ENCODE measurements around the gene FOLR3. TPM values are rescaled to one million over a fixed set of nuclear protein-coding genes. Genes with fewer than 3 reads are reported as not detected.

The FOLR3 gene
- total RNA-seq, 1 experiment from 2014 or later = not detected

DNA sequence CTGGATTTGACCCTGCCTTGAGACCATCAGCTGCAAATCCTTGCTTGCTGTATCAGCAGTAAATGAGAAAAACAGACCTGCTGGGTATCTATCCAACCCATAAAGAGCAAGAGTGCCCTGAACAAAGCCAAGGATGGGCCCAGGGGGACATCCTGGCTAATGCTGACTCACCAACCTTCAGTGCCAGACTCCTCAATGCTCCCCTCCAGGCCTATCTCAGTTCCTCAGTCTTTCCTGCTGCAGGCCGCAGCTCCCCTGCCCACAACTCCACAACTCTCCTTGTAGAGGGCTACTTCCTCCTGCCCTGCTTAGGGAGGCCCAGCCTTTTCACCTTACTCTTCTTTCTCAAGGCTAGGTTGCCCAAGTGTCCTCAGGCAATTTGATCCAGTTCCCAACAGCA lies 35.1 kb upstream of the FOLR3 start:
- no TSS peak for BruUV-seq (replicated peaks)
- Mint-ChIP-seq H3K36me3 (ENCODE audit: insufficient read depth, unreplicated experiment) (peaks cover 36% of the 10 kb centered on the region), H3K27ac (ENCODE audit: unreplicated experiment) (peak overlapping the region; percentile 71), H3K27me3 (ENCODE audit: unreplicated experiment) (no peaks in the 10 kb centered on the region), H3K4me3 (ENCODE audit: low read depth, unreplicated experiment) (no peak overlapping the region), H3K9me3 (ENCODE audit: low read depth, unreplicated experiment) (no peaks in the 10 kb centered on the region), H3K4me1 (ENCODE audit: low read depth, unreplicated experiment) (peaks cover 20% of the 10 kb centered on the region)
- CTCF ChIA-PET = interaction anchor here (0.6 to 1.1 kb wide), 2 partner anchors 8 to 62 kb away, joined by 3 to 4 read pairs; no protein-coding TSS in a partner anchor
- DNase-seq = no peak
- TF ChIP-seq, protein P1, sequence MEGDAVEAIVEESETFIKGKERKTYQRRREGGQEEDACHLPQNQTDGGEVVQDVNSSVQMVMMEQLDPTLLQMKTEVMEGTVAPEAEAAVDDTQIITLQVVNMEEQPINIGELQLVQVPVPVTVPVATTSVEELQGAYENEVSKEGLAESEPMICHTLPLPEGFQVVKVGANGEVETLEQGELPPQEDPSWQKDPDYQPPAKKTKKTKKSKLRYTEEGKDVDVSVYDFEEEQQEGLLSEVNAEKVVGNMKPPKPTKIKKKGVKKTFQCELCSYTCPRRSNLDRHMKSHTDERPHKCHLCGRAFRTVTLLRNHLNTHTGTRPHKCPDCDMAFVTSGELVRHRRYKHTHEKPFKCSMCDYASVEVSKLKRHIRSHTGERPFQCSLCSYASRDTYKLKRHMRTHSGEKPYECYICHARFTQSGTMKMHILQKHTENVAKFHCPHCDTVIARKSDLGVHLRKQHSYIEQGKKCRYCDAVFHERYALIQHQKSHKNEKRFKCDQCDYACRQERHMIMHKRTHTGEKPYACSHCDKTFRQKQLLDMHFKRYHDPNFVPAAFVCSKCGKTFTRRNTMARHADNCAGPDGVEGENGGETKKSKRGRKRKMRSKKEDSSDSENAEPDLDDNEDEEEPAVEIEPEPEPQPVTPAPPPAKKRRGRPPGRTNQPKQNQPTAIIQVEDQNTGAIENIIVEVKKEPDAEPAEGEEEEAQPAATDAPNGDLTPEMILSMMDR (IDR thresholded peaks at IDR 0.05; ENCODE audit: unreplicated experiment) = no peak
- intact Hi-C loops (cut with micrococcal nuclease; ENCODE audit: unreplicated experiment) = no loop called here

DNA sequence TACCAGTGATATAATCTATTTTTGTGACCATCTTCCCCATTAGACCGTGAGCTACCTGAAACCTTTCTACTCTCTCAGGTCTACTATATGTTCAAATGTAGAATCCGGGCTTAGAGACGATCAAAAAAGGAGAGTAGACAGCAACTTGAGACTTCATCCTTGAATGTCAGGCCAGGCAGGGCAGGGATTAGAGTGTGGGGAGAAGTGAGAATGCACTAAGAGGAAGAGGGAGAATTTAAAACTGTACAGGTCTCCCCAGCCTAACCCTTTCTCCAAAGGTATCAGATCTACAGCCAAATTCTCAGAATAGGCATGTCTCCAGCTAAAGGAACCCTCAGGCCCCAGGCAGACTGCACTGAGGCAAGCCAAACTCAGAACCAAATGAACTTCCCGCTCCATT lies 33.4 kb upstream of the FOLR3 start:
- TSS peak; percentile 65 for BruUV-seq (replicated peaks)
- Mint-ChIP-seq H3K4me3 (ENCODE audit: low read depth, unreplicated experiment) (peak overlapping the region; percentile 75), H3K27ac (ENCODE audit: unreplicated experiment) (peak overlapping the region; percentile 71), H3K27me3 (ENCODE audit: unreplicated experiment) (no peaks in the 10 kb centered on the region), H3K9me3 (ENCODE audit: low read depth, unreplicated experiment) (no peaks in the 10 kb centered on the region), H3K36me3 (ENCODE audit: insufficient read depth, unreplicated experiment) (peaks cover 36% of the 10 kb centered on the region), H3K4me1 (ENCODE audit: low read depth, unreplicated experiment) (peaks cover 20% of the 10 kb centered on the region)
- CTCF ChIA-PET = interaction anchor here (0.9 to 1.1 kb wide), 3 partner anchors 9 to 174 kb away, joined by 3 read pairs; no protein-coding TSS in a partner anchor
- no peak for DNase-seq
- TF ChIP-seq, protein P1 (IDR thresholded peaks at IDR 0.05; ENCODE audit: unreplicated experiment) = no peak
- intact Hi-C loops (cut with micrococcal nuclease; ENCODE audit: unreplicated experiment) = no loop called here

DNA sequence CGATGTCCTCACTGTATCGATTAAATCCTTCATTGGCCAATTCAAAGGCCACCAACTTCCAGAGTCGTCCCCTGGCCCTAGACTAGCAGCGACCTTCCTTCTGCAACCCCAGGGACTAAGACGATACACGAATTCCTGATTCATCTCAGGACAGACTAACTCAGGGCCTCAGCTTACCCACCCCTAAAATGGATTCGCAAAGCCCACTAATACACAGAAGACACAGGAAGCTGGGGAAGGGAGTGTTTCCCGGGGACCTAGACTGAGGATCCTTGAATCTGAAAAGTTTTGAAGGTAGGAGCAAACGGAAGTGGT lies 32.9 kb upstream of the FOLR3 start:
- peak overlapping the region; percentile 71 for H3K27ac Mint-ChIP-seq (ENCODE audit: unreplicated experiment)
- CTCF ChIA-PET = interaction anchor here (0.9 to 1.1 kb wide), 3 partner anchors 9 to 175 kb away, joined by 3 read pairs; no protein-coding TSS in a partner anchor
- peaks cover 36% of the 10 kb centered on the region for H3K36me3 Mint-ChIP-seq (ENCODE audit: insufficient read depth, unreplicated experiment)
- peaks cover 20% of the 10 kb centered on the region for H3K4me1 Mint-ChIP-seq (ENCODE audit: low read depth, unreplicated experiment)
- H3K9me3 Mint-ChIP-seq (ENCODE audit: low read depth, unreplicated experiment) = no peaks in the 10 kb centered on the region
- H3K27me3 Mint-ChIP-seq (ENCODE audit: unreplicated experiment) = no peaks in the 10 kb centered on the region
- BruUV-seq (replicated peaks) = no TSS peak
- H3K4me3 Mint-ChIP-seq (ENCODE audit: low read depth, unreplicated experiment) = peak overlapping the region; percentile 75
- TF ChIP-seq, protein P1 (IDR thresholded peaks at IDR 0.05; ENCODE audit: unreplicated experiment) = no peak
- intact Hi-C loops (cut with micrococcal nuclease; ENCODE audit: unreplicated experiment) = no loop called here
- no peak for DNase-seq

DNA sequence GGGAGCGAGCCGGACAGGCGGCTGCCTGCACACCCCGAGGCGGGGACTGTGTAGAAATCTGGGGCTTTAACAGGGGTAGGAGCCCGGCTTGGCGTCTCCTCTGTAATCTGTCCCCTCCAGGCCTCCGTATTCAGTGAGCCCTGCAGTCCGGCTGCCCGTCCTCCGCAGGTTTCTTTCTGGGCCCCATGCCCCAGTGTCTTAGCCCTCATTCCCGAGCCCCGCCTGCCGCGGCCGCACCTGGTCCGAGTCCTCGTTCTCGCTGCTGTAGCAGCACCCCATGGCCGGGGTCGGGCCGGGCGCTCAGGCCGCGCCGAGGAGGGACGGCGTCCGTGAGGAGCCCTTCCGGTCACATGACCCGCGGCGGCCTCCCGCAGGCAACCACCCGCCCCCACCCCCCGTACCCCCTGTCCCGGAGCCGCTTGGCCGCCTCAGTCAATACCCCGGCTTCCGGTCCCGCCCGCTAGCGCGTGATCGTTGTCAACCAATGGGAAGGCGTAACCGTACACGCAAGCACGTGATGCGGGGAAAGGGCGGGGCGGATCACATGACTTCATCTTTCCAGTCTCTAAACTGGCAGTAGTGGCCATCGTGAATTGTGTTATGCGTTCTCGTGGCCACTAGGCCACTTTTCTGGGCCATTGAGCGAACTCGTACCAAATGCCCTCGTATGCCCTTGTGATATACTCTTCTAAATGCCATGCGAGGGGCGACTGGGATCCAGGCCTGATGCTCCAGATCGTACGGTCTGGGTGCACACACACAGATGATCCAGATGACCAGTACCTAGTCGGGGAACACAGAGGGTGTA lies 32.4 kb upstream of the FOLR3 start, which contains the start of gene LAMTOR1:
TSS of gene LAMTOR1 (minus strand) at position 352 of the 808 bp plus-strand sequence. CDS start at position 279, 73 bp downstream.
- Mint-ChIP-seq H3K9me3 (ENCODE audit: low read depth, unreplicated experiment) (no peaks in the 10 kb centered on the region), H3K4me3 (ENCODE audit: low read depth, unreplicated experiment) (peak within 1 kb of the TSS; percentile 75), H3K36me3 (ENCODE audit: insufficient read depth, unreplicated experiment) (peaks cover 36% of the 10 kb centered on the region), H3K27me3 (ENCODE audit: unreplicated experiment) (no peaks in the 10 kb centered on the region), H3K27ac (ENCODE audit: unreplicated experiment) (peak within 1 kb of the TSS; percentile 71), H3K4me1 (ENCODE audit: low read depth, unreplicated experiment) (peaks cover 20% of the 10 kb centered on the region)
- CTCF ChIA-PET = no interaction called here
- peak; percentile 98 for DNase-seq
- intact Hi-C loops (cut with micrococcal nuclease; ENCODE audit: unreplicated experiment) = no loop called here
- TF ChIP-seq, protein P1 (IDR thresholded peaks at IDR 0.05; ENCODE audit: unreplicated experiment) = no peak
- BruUV-seq (replicated peaks) = no TSS peak

All from Calu3 (cell line).